HCT116 (cell line): ENCODE measurements around the gene IBA57. TPM values are rescaled to one million over a fixed set of nuclear protein-coding genes. Genes with fewer than 3 reads are reported as not detected.

Experiments used
- ATAC-seq: fragments of 200-7000 bp; cut with Tn5 transposase; 2 replicates; pipeline ENCODE4 v1.9.1; 2020; ENCODE audit warnings: mild to moderate bottlenecking, moderate library complexity
- BruUV-seq: library from RNA; stranded (reverse); fragments of 400-500 nt; replicated peaks from 2 replicates; lab custom pipeline; 2021; lab: Mats Ljungman, UMichigan
- CTCF ChIA-PET: fragments of 300-600 bp; sonication (Branson Sonifier 250); formaldehyde crosslinking; loops from one replicate; lab custom pipeline; 2021; ENCODE audit warnings: antibody characterized with exemption; lab: Charles Lee
- POLR2A ChIA-PET: fragments of 300-600, 350-600 bp; sonication (Branson Sonifier 250); formaldehyde crosslinking; loops from one replicate; lab custom pipeline; 2021; ENCODE audit warnings: antibody characterized with exemption; lab: Charles Lee
- RAD21 ChIA-PET, 2 experiments: fragments of 300-600 bp; sonication (Branson Sonifier 250); formaldehyde crosslinking; loops; one replicate each; lab custom pipeline; 2023; ENCODE audit warnings: low total read pairs in 2 of 2; ENCODE audit not compliant: uncharacterized antibody in 2 of 2, unreplicated experiment in 2 of 2, low non-redundant PET in 1 of 2; lab: Charles Lee
- DNase-seq: peaks from one replicate; pipeline ENCODE4 v3.0.0-alpha.2; 2010; ENCODE audit warnings: low read depth, low spot score
- H2AFZ ChIP-seq: fragments of 200-600 bp; shearing (Covaris generic), sonication (generic); 2 replicates; pipeline ENCODE4 v1.6.1; 2017; ENCODE audit warnings: low read depth, mixed run types, mixed read lengths, antibody characterized with exemption, low read length; ENCODE audit not compliant: poor library complexity, severe bottlenecking
- H3K27ac ChIP-seq: 2 replicates; pipeline ENCODE4 v1.5.1; 2012; ENCODE audit warnings: low read depth, low read length
- H3K27me3 ChIP-seq: fragments of 200-600 bp; sonication (generic); 2 replicates; pipeline ENCODE4 v1.6.1; 2016; ENCODE audit warnings: mixed run types, low read length, mixed read lengths; ENCODE audit not compliant: insufficient read depth
- H3K36me3 ChIP-seq, 2 experiments: fragments of 200-500 bp in 1 of 2; fragments of 200-600 bp in 1 of 2; sonication (Bioruptor generic) in 1 of 2; sonication (generic) in 1 of 2; 2 replicates each; pipeline versions ENCODE4 v1.5.1 to v1.6.1; 2014 to 2016; ENCODE audit warnings: low read length in 2 of 2, inconsistent platforms in 1 of 2, mixed read lengths in 1 of 2, mixed run types in 1 of 2; ENCODE audit not compliant: insufficient read depth in 2 of 2, control insufficient read depth in 1 of 2
- H3K4me1 ChIP-seq, 2 experiments: fragments of 200-600 bp in 1 of 2; sonication (generic) in 1 of 2; 2 replicates each; pipeline versions ENCODE4 v1.5.1 to v1.6.1; 2012 to 2017; ENCODE audit warnings: low read length in 2 of 2, inconsistent platforms in 1 of 2, mild to moderate bottlenecking in 1 of 2, mixed read lengths in 1 of 2, mixed run types in 1 of 2, moderate library complexity in 1 of 2; ENCODE audit not compliant: insufficient read depth in 2 of 2, control insufficient read depth in 1 of 2
- H3K4me2 ChIP-seq: fragments of 200-600 bp; sonication (generic); 2 replicates; pipeline ENCODE4 v1.6.1; 2017; ENCODE audit warnings: mixed run types, low read length, mixed read lengths
- H3K4me3 ChIP-seq, 2 experiments: fragments of 200-600 bp in 1 of 2; sonication (generic) in 1 of 2; replicated peaks in 1 of 2; 2 replicates each; pipeline ENCODE4 v1.5.1; 2011 to 2016; ENCODE audit warnings: low read length in 2 of 2, control low read depth in 1 of 2, low read depth in 1 of 2, mild to moderate bottlenecking in 1 of 2, mixed read lengths in 1 of 2, mixed run types in 1 of 2
- H3K79me2 ChIP-seq: fragments of 200-600 bp; sonication (generic); 2 replicates; pipeline ENCODE4 v1.6.1; 2017; ENCODE audit warnings: mild to moderate bottlenecking, mixed run types, low read length, moderate library complexity, mixed read lengths; ENCODE audit not compliant: insufficient read depth
- H3K9ac ChIP-seq: fragments of 200-600 bp; sonication (generic); 2 replicates; pipeline ENCODE4 v1.6.1; 2016; ENCODE audit warnings: low read length, mixed read lengths
- H3K9me2 ChIP-seq: fragments of 200-600 bp; sonication (generic), shearing (Covaris generic); 2 replicates; pipeline ENCODE4 v1.6.1; 2017; ENCODE audit warnings: mixed run types, mild to moderate bottlenecking, moderate library complexity; ENCODE audit not compliant: insufficient read depth
- H3K9me3 ChIP-seq, 2 experiments: fragments of 200-500 bp in 1 of 2; fragments of 200-600 bp in 1 of 2; sonication (Bioruptor generic) in 1 of 2; sonication (generic) in 1 of 2; 2 replicates each; pipeline ENCODE4 v1.6.1; 2014 to 2017; ENCODE audit warnings: low read length in 2 of 2, mixed read lengths in 2 of 2, inconsistent platforms in 1 of 2, low read depth in 1 of 2, mild to moderate bottlenecking in 1 of 2, mixed run types in 1 of 2, moderate library complexity in 1 of 2; ENCODE audit not compliant: control insufficient read depth in 1 of 2, insufficient read depth in 1 of 2
- H4K20me1 ChIP-seq: fragments of 200-600 bp; sonication (generic), shearing (Covaris generic); 2 replicates; pipeline ENCODE4 v1.6.1; 2017; ENCODE audit warnings: mixed run types, mild to moderate bottlenecking, moderate library complexity; ENCODE audit not compliant: insufficient read depth
- CEBPB ChIP-seq: IDR thresholded peaks from 2 replicates; pipeline ENCODE4 v1.6.1; 2012; ENCODE audit warnings: low read depth
- ELF1 ChIP-seq: IDR thresholded peaks from 2 replicates; pipeline ENCODE4 v1.6.1; 2012; ENCODE audit warnings: low read depth, borderline replicate concordance
- EZH2 ChIP-seq: fragments of 200-600 bp; sonication (generic); IDR thresholded peaks from 2 replicates; pipeline ENCODE4 v1.6.1; 2017; ENCODE audit warnings: antibody characterized with exemption, mixed run types
- EZH2phosphoT487 ChIP-seq: fragments of 200-600 bp; IDR thresholded peaks from 2 replicates; pipeline ENCODE4 v1.6.1; 2018; ENCODE audit warnings: antibody characterized with exemption, borderline replicate concordance
- JUND ChIP-seq: IDR thresholded peaks from 2 replicates; pipeline ENCODE4 v1.6.1; 2012
- POLR2AphosphoS5 ChIP-seq: IDR thresholded peaks from 2 replicates; pipeline ENCODE4 v1.6.1; 2011; ENCODE audit warnings: mild to moderate bottlenecking, low read depth, low read length, moderate library complexity
- RAD21 ChIP-seq: IDR thresholded peaks from 2 replicates; pipeline ENCODE4 v1.6.1; 2012; ENCODE audit warnings: low read depth, mild to moderate bottlenecking
- YY1 ChIP-seq: IDR thresholded peaks from 2 replicates; pipeline ENCODE4 v1.6.1; 2011; ENCODE audit warnings: low read length, low read depth, moderate library complexity, mild to moderate bottlenecking; ENCODE audit not compliant: insufficient replicate concordance; ENCODE audit errors: extremely low read depth
- intact Hi-C: fragments of 100-400 bp; cut with micrococcal nuclease; formaldehyde crosslinking; loops from 2 replicates; pipeline ENCODE4 v1.10.0; 2022
- total RNA-seq: library from RNA; stranded (reverse); gene quantifications from one replicate; pipeline ENCODE4 v1.2.1, GENCODE V29; 2021; ENCODE audit not compliant: unreplicated experiment
- TF ChIP-seq, protein P1 (sequence below): IDR thresholded peaks from 2 replicates; pipeline ENCODE4 v1.6.1; 2012
- TF ChIP-seq, protein P2 (sequence below), 3 experiments: fragments of 200-600 bp in 1 of 3; sonication (generic) in 1 of 3; IDR thresholded peaks in 2 of 3; conservative IDR thresholded peaks in 1 of 3; 2 replicates each; pipeline ENCODE4 v1.5.1; 2012 to 2017; ENCODE audit warnings: low read depth in 2 of 3, low read length in 2 of 3, antibody characterized with exemption in 1 of 3, borderline replicate concordance in 1 of 3, control low read depth in 1 of 3, mild to moderate bottlenecking in 1 of 3, mixed read lengths in 1 of 3, mixed run types in 1 of 3, moderate library complexity in 1 of 3; ENCODE audit not compliant: insufficient read depth in 1 of 3
- TF ChIP-seq, protein P3 (sequence below): IDR thresholded peaks from 2 replicates; pipeline ENCODE4 v1.6.1; 2012

IBA57 gene
- total RNA-seq, 1 experiment from 2014 or later = 11.6 TPM

DNA sequence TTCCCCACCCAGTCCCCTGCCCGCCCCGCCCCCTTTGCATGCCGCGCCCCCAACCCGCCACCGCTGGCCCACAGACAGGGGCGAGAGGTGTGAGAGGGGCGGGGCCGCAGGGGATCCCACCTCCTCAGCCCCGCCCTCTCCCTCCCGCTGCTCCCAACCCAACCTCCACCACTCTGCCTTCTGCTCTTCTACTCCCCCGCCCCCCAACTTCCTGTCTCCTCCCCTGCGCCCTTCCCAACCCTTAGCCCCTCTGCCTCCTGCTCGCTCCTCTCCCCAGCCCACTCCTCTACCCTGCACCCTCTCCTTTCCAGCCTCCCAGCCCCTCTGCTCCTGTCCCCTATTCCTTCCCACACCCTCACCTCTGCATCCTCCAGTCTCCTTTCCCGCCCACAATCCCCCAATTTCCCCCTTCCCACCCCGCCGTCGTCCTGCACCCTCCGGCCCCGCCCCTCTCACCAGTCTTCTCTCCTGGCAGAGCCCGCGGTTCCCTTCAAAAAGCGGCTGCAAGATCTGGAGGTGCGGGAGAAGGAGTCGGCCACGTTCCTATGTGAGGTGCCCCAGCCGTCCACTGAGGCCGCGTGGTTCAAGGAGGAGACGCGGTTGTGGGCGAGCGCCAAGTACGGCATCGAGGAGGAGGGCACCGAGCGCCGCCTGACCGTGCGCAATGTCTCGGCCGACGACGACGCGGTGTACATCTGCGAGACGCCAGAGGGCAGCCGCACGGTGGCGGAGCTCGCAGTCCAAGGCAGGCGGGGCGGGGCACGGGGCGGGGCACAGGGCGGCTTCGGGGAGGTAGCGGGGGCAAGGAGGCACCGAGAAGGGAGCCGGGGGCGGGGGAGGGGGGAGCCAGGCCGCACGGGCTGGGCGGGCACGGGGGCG is 47.6 kb downstream of the IBA57 start:
- Histone ChIP-seq H3K4me3 (peak overlapping the region; percentile 48 to 57), H3K9ac (peak overlapping the region; percentile 57), H4K20me1 (no peaks in the 10 kb centered on the region), H3K27me3 (no peaks in the 10 kb centered on the region), H3K9me3 (no peaks in the 10 kb centered on the region), H3K4me1 (peaks cover 20 to 35% of the 10 kb centered on the region in 2 experiments), H3K9me2 (no peaks in the 10 kb centered on the region), H3K36me3 (no peaks in the 10 kb centered on the region; a peak in 1 of 4 replicates), H3K79me2 (no peaks in the 10 kb centered on the region), H2AFZ (no peak overlapping the region), H3K4me2 (peak overlapping the region; percentile 88), H3K27ac (peak overlapping the region; percentile 54; the same call in 1 of the 2 replicates)
- ChIA-PET CTCF (interaction anchor here (0.5 to 1.2 kb wide), 12 partner anchors 10 to 227 kb away, joined by 3 to 5 read pairs (median 3); partner anchors contain the start of gene IBA57), RAD21 (no interaction called here), POLR2A (interaction anchor here (0.9 kb wide), 1 partner anchor 10 kb away, joined by 4 read pairs; no protein-coding TSS in a partner anchor)
- DNase-seq (peak; percentile 65), ATAC-seq (peak; percentile 87)
- TF ChIP-seq, protein P1, sequence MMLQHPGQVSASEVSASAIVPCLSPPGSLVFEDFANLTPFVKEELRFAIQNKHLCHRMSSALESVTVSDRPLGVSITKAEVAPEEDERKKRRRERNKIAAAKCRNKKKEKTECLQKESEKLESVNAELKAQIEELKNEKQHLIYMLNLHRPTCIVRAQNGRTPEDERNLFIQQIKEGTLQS = no peak
- TF ChIP-seq CEBPB = no peak
- TF ChIP-seq, protein P2, sequence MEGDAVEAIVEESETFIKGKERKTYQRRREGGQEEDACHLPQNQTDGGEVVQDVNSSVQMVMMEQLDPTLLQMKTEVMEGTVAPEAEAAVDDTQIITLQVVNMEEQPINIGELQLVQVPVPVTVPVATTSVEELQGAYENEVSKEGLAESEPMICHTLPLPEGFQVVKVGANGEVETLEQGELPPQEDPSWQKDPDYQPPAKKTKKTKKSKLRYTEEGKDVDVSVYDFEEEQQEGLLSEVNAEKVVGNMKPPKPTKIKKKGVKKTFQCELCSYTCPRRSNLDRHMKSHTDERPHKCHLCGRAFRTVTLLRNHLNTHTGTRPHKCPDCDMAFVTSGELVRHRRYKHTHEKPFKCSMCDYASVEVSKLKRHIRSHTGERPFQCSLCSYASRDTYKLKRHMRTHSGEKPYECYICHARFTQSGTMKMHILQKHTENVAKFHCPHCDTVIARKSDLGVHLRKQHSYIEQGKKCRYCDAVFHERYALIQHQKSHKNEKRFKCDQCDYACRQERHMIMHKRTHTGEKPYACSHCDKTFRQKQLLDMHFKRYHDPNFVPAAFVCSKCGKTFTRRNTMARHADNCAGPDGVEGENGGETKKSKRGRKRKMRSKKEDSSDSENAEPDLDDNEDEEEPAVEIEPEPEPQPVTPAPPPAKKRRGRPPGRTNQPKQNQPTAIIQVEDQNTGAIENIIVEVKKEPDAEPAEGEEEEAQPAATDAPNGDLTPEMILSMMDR (IDR thresholded peaks at IDR 0.05 in 2 of 3, conservative IDR thresholded peaks at IDR 0.05 in 1 of 3; ENCODE audit: borderline replicate concordance in 1 of 3, insufficient read depth in 1 of 3, low read depth in 2 of 3, low read length in 2 of 3) = peak in 2 of 3 experiments; percentile 45 to 58; a peak in 5 of 6 replicates
- no peak for TF ChIP-seq EZH2phosphoT487
- TF ChIP-seq, protein P3, sequence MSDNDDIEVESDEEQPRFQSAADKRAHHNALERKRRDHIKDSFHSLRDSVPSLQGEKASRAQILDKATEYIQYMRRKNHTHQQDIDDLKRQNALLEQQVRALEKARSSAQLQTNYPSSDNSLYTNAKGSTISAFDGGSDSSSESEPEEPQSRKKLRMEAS = peak; percentile 95
- no peak for TF ChIP-seq EZH2
- no peak; the same call in 1 of the 2 replicates for TF ChIP-seq RAD21
- peak; percentile 57; the same call in 1 of the 2 replicates for TF ChIP-seq POLR2AphosphoS5
- TF ChIP-seq JUND = no peak
- no peak for TF ChIP-seq ELF1
- TF ChIP-seq YY1 = peak; percentile 2
- no TSS peak for BruUV-seq
- intact Hi-C loops = loop anchor here (5.0 kb wide), 1 partner anchor 244 kb away; a partner anchor contains a TSS
